H9 (cell line): ENCODE data around the gene CCDC186. TPM values are rescaled to one million over a fixed set of nuclear protein-coding genes. Genes with fewer than 3 reads are reported as not detected.

Experiments used
- DNase-seq: peaks from one replicate; pipeline ENCODE4 v3.0.0-alpha.2; 2017
- H2AFZ ChIP-seq: one replicate; pipeline ENCODE4 v1.6.1; 2013; ENCODE audit warnings: mild to moderate bottlenecking, low read length, control low read depth, moderate library complexity
- H2AK5ac ChIP-seq: 2 replicates; pipeline ENCODE4 v1.6.1; 2013; ENCODE audit warnings: low read length, control low read depth, mixed read lengths; ENCODE audit not compliant: insufficient read length
- H2BK120ac ChIP-seq: one replicate; pipeline ENCODE4 v1.6.1; 2013; ENCODE audit warnings: low read depth, mild to moderate bottlenecking, low read length, control low read depth, inconsistent platforms; ENCODE audit not compliant: poor library complexity, severe bottlenecking
- H2BK12ac ChIP-seq: 2 replicates; pipeline ENCODE4 v1.6.1; 2013; ENCODE audit warnings: low read length, control low read depth, mixed read lengths, low read depth; ENCODE audit not compliant: insufficient read length
- H2BK15ac ChIP-seq: 2 replicates; pipeline ENCODE4 v1.6.1; 2013; ENCODE audit warnings: low read depth, low read length, control low read depth
- H2BK20ac ChIP-seq: one replicate; pipeline ENCODE4 v1.6.1; 2013; ENCODE audit warnings: low read depth, mild to moderate bottlenecking, low read length, control low read depth, inconsistent platforms; ENCODE audit not compliant: poor library complexity, severe bottlenecking
- H2BK5ac ChIP-seq: 2 replicates; pipeline ENCODE4 v1.6.1; 2013; ENCODE audit warnings: low read length, control low read depth, mixed read lengths; ENCODE audit not compliant: insufficient read length
- H3K14ac ChIP-seq: 2 replicates; pipeline ENCODE4 v1.6.1; 2013; ENCODE audit warnings: low read length, control low read depth; ENCODE audit not compliant: insufficient read depth
- H3K18ac ChIP-seq: 2 replicates; pipeline ENCODE4 v1.6.1; 2013; ENCODE audit warnings: low read depth, mild to moderate bottlenecking, mixed read lengths, low read length, control low read depth; ENCODE audit not compliant: insufficient read length
- H3K23ac ChIP-seq: 2 replicates; pipeline ENCODE4 v1.6.1; 2013; ENCODE audit warnings: low read length, control low read depth, mixed read lengths, low read depth; ENCODE audit not compliant: insufficient read length
- H3K23me2 ChIP-seq: 2 replicates; pipeline ENCODE4 v1.6.1; 2013; ENCODE audit warnings: low read depth, mild to moderate bottlenecking, mixed read lengths, low read length, control low read depth; ENCODE audit not compliant: insufficient read length, poor library complexity, severe bottlenecking
- H3K27ac ChIP-seq: 2 replicates; pipeline ENCODE4 v1.5.1; 2013; ENCODE audit warnings: low read length, control low read depth, mixed read lengths, low read depth; ENCODE audit not compliant: insufficient read length
- H3K27me3 ChIP-seq: 2 replicates; pipeline ENCODE4 v1.6.1; 2013; ENCODE audit warnings: low read length, control low read depth, inconsistent platforms; ENCODE audit not compliant: insufficient read depth
- H3K4ac ChIP-seq: 2 replicates; pipeline ENCODE4 v1.6.1; 2013; ENCODE audit warnings: low read depth, mild to moderate bottlenecking, control low read depth, inconsistent platforms, low read length, moderate library complexity
- H3K4me1 ChIP-seq: 2 replicates; pipeline ENCODE4 v1.6.1; 2013; ENCODE audit warnings: low read length, control low read depth, inconsistent platforms; ENCODE audit not compliant: insufficient read depth
- H3K4me2 ChIP-seq: 2 replicates; pipeline ENCODE4 v1.6.1; 2013; ENCODE audit warnings: low read length, control low read depth, mixed read lengths; ENCODE audit not compliant: insufficient read length, insufficient read depth
- H3K56ac ChIP-seq: 2 replicates; pipeline ENCODE4 v1.6.1; 2013; ENCODE audit warnings: low read depth, mild to moderate bottlenecking, mixed read lengths, low read length, control low read depth; ENCODE audit not compliant: insufficient read length
- H3K79me1 ChIP-seq: 2 replicates; pipeline ENCODE4 v1.6.1; 2013; ENCODE audit warnings: low read depth, mild to moderate bottlenecking, moderate library complexity, low read length, control low read depth, inconsistent platforms; ENCODE audit not compliant: insufficient read depth, poor library complexity, severe bottlenecking
- H3K79me2 ChIP-seq: 2 replicates; pipeline ENCODE4 v1.6.1; 2013; ENCODE audit warnings: low read length, control low read depth, inconsistent platforms; ENCODE audit not compliant: insufficient read depth
- H3K9ac ChIP-seq: 2 replicates; pipeline ENCODE4 v1.6.1; 2013; ENCODE audit warnings: low read length, control low read depth, mixed read lengths; ENCODE audit not compliant: insufficient read length; ENCODE audit errors: extremely low read depth
- H3K9me3 ChIP-seq: one replicate; pipeline ENCODE4 v1.6.1; 2013; ENCODE audit warnings: low read depth, low read length, inconsistent platforms; ENCODE audit not compliant: control insufficient read depth
- H3T11ph ChIP-seq: one replicate; pipeline ENCODE4 v1.6.1; 2013; ENCODE audit warnings: mild to moderate bottlenecking, low read length, control low read depth, inconsistent platforms
- H4K20me1 ChIP-seq: one replicate; pipeline ENCODE4 v1.6.1; 2013; ENCODE audit not compliant: control insufficient read depth, insufficient read length, insufficient read depth
- H4K5ac ChIP-seq: 2 replicates; pipeline ENCODE4 v1.6.1; 2013; ENCODE audit warnings: low read depth, mild to moderate bottlenecking, mixed read lengths, low read length, control low read depth; ENCODE audit not compliant: insufficient read length
- H4K8ac ChIP-seq: replicated peaks from 2 replicates; pipeline ENCODE4 v1.6.1; 2013; ENCODE audit warnings: low read length, control low read depth, mixed read lengths, low read depth; ENCODE audit not compliant: insufficient read length
- H4K91ac ChIP-seq: 2 replicates; pipeline ENCODE4 v1.6.1; 2013; ENCODE audit warnings: low read depth, mild to moderate bottlenecking, moderate library complexity, mixed read lengths, low read length, control low read depth; ENCODE audit not compliant: insufficient read length
- H3K27ac Mint-ChIP-seq, 3 experiments: 2 replicates in 2 of 3; 3 replicates in 1 of 3; pipeline ENCODE4 v1.8.0; 2020 to 2021; ENCODE audit warnings: mixed read lengths in 3 of 3, mild to moderate bottlenecking in 1 of 3, moderate library complexity in 1 of 3
- H3K27me3 Mint-ChIP-seq: 2 replicates; pipeline ENCODE4 v1.8.0; 2021; ENCODE audit warnings: low read depth, mild to moderate bottlenecking, moderate library complexity, mixed read lengths
- H3K36me3 Mint-ChIP-seq, 3 experiments: 2 replicates in 2 of 3; 3 replicates in 1 of 3; pipeline ENCODE4 v1.8.0; 2020 to 2021; ENCODE audit warnings: low read depth in 3 of 3, mixed read lengths in 3 of 3; ENCODE audit not compliant: insufficient read depth in 1 of 3
- H3K4me1 Mint-ChIP-seq, 2 experiments: 2 replicates each; pipeline ENCODE4 v1.8.0; 2020; ENCODE audit warnings: mixed read lengths in 2 of 2
- H3K4me3 Mint-ChIP-seq, 2 experiments: 2 replicates in 1 of 2; 3 replicates in 1 of 2; pipeline ENCODE4 v1.8.0; 2020 to 2021; ENCODE audit warnings: mild to moderate bottlenecking in 2 of 2, mixed read lengths in 2 of 2, moderate library complexity in 1 of 2
- H3K9me3 Mint-ChIP-seq, 2 experiments: 2 replicates in 1 of 2; 3 replicates in 1 of 2; pipeline ENCODE4 v1.8.0; 2020; ENCODE audit warnings: mild to moderate bottlenecking in 2 of 2, mixed read lengths in 2 of 2, moderate library complexity in 1 of 2
- CTCF ChIP-seq: fragments of 200-600 bp; sonication (generic); conservative IDR thresholded peaks from 3 replicates; pipeline ENCODE4 v1.8.0; 2021; ENCODE audit warnings: antibody characterized with exemption, mild to moderate bottlenecking
- WGBS: extraction: QIAGEN DNeasy Blood & Tissue Kit; methylation state at CpG from one replicate; pipeline ENCODE4 v1.1.7; 2013; ENCODE audit warnings: missing lambda C conversion rate, low lambda C conversion rate, mixed read lengths; ENCODE audit not compliant: insufficient read length; ENCODE audit errors: extremely low coverage; 5-methylcytosine and 5-hydroxymethylcytosine counted together
- total RNA-seq: library from RNA; stranded (reverse); gene quantifications from 2 replicates; pipeline ENCODE4 v1.2.1, GENCODE V29; 2021

The CCDC186 gene
- total RNA-seq, 1 experiment from 2014 or later: 16.7 TPM

- Histone ChIP-seq H3T11ph (no peak overlapping the region), H3K23ac (no peak overlapping the region), H3K27ac (no peak overlapping the region), H2AFZ (no peak overlapping the region), H3K9ac (no peak overlapping the region), H2BK20ac (no peak overlapping the region), H3K79me1 (no peaks in the 10 kb centered on the region), H3K4ac (no peak overlapping the region), H2AK5ac (no peak overlapping the region), H2BK15ac (no peak overlapping the region), H3K79me2 (no peaks in the 10 kb centered on the region), H3K27me3 (no peaks in the 10 kb centered on the region), H3K9me3 (no peaks in the 10 kb centered on the region), H3K23me2 (no peaks in the 10 kb centered on the region), H3K4me2 (no peak overlapping the region), H2BK120ac (no peak overlapping the region), H3K18ac (no peak overlapping the region), H4K91ac (no peak overlapping the region), H4K5ac (no peak overlapping the region), H3K56ac (no peak overlapping the region), H3K4me1 (no peaks in the 10 kb centered on the region), H2BK12ac (no peak overlapping the region), H4K20me1 (no peaks in the 10 kb centered on the region), H2BK5ac (no peak overlapping the region), H3K14ac (no peak overlapping the region), H4K8ac (no peak overlapping the region)
- Mint-ChIP-seq H3K36me3 (peaks cover 0 to 4% (median 0%) of the 10 kb centered on the region in 3 experiments; a peak in 4 of 7 replicates), H3K9me3 (peaks cover 3% of the 10 kb centered on the region in 2 experiments; a peak in 3 of 5 replicates), H3K27ac (no peak overlapping the region), H3K4me1 (no peaks in the 10 kb centered on the region), H3K27me3 (no peaks in the 10 kb centered on the region; the same call in none of the 2 replicates), H3K4me3 (no peak overlapping the region)
- no CpG with 5 or more reads among the region's 4 CpGs for WGBS
- no peak for TF ChIP-seq CTCF
- DNase-seq: no peak
Observed at GRCh38 chr10:114087655-114088054, 86.3 kb downstream of the CCDC186 start.
